GM13977 (cell line): ENCODE measurements around the gene KRTAP10-4.
"Not testable (repeated sequence)": the region's sequence is repeated elsewhere in the genome, so short reads cannot be mapped to it uniquely, and the experiment has no call there.

Experiments
- DNase-seq: peaks from one replicate; pipeline ENCODE4 v3.0.0; 2012; ENCODE audit warnings: low spot score
- CTCF ChIP-seq: IDR thresholded peaks from 2 replicates; pipeline ENCODE4 v1.5.1; 2012; ENCODE audit warnings: mild to moderate bottlenecking, control low read depth; ENCODE audit not compliant: insufficient read depth; ENCODE audit errors: extremely low read depth, missing control alignments
- in situ Hi-C: fragments of 300-500 bp; cut with MboI; formaldehyde crosslinking; loops from one replicate; pipeline ENCODE4 v1.12.0; 2022; ENCODE audit warnings: low sequenced_read_pairs, low pct_unique_long_range_greater_than_20kb, mixed read lengths, inconsistent platforms; ENCODE audit not compliant: unreplicated experiment

KRTAP10-4 gene

DNA sequence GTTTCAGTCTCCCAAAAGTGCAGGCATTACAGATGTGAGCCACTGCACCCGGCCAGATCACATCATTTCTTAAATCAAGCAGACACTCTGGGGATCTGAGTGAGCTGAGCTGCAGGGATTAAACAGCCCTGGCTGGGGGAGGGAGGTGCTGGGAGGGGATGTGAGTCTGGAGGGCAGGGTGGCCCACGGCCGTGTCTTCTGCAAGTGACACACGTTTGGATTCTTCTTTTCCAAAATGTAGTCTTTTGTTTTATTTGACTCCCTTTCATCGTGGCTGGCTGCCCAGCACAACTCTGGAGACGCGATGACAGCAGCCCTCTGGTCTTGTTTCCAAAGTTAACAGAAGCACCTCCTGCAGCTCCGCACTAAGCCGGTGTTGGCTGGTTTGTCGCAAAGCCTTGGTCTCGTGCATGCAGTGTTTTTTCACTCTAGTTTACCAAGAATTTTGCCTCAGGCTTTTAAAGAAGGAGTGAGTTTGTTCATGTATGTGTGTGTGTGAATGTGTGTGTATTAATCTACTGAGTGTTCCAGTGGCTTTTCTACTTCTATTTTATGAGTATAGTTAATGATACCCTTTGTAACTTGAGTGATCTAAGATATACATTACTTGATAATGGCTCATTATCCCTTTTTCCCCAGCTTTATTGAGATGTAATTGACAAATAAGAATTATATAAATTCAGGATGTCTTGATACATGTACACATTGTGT is 9.7 kb downstream of the KRTAP10-4 start:
- in situ Hi-C loops, result no loop called here
- DNase-seq, result no peak
- no peak for TF ChIP-seq CTCF

DNA sequence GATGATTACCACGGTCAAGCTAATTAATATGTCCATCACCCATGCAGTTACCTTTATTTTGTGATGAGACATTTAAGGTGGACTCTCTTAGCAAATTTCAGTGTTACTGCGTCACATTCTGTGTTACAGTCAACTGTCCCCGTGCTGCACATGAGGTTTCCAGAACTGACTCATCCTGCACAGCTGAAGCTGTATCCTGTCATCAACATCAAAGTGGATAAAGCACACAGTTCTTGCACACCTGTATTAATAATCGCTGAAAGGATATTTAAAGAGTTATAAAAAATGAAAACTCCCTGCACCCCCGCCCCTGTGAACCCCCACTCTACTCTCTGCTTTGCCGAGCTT is 10.2 kb downstream of the KRTAP10-4 start:
- in situ Hi-C loops, result no loop called here
- TF ChIP-seq CTCF, result no peak
- no peak for DNase-seq

- DNase-seq, result no peak
- in situ Hi-C loops, result no loop called here
- no peak for TF ChIP-seq CTCF
Measured at GRCh38 chr21:44585892-44586291, 12.4 kb downstream of the KRTAP10-4 start.

- no peak for TF ChIP-seq CTCF
- no peak for DNase-seq
- in situ Hi-C loops, result no loop called here
Measured at GRCh38 chr21:44589094-44589493, 15.6 kb downstream of the KRTAP10-4 start.

DNA sequence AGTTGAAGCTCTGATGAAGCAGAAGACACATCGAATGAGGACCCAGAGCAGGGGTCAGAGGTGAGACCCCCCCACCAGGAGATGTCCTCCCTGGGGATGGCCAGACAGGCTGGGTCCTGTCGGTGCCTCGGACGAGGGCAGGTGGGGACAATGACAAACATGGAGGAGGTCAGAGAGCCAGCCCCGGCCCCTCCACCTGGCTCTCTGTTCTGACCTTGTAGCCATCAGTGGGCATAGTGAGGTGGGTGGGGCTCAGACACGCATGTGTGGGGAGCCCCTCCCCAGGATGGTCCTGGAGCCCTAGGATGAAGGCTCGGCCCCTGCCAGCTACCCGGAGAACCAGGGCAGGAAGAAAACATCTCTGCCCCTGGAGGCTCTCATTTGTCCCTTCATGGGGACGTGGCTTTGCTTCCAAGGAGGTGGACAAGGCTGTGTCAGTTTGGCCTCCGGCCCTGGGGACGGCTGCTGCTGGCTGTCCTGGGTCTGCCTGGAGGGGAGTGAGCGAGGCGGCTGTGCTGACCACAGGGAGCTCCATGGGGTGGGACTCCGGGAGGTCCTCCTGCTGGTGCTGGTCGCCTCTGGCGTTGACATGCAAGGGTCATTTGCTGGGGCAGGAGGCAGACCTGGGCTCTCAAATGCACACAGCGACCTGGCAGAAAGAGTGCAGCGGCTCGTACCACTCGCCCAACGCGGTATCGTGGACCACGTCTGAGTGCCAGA is 16.2 kb downstream of the KRTAP10-4 start:
- in situ Hi-C loops, result no loop called here
- TF ChIP-seq CTCF, result no peak
- DNase-seq, result no peak

DNA sequence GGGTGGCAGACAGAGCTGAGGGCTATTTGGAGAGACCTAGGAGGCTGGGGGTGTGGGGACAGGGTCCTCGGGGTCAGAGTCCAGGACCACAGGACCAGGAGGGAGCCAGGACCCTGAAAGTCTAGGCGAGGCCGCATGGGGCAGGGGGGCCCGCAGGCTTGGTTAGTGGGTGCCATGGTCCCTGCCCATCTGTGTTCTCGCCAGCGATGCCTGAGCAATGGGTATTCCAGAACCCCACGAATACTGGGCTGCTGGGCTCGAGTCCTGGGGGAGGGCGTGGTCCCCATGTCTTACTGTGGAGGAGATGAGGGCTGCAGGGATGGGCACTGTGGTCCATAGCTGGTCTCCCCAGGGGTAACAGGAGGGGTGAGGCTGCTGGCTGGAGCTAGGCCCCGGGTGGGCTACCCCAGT is 16.8 kb downstream of the KRTAP10-4 start:
- DNase-seq, result no peak
- in situ Hi-C loops, result no loop called here
- no peak for TF ChIP-seq CTCF

DNA sequence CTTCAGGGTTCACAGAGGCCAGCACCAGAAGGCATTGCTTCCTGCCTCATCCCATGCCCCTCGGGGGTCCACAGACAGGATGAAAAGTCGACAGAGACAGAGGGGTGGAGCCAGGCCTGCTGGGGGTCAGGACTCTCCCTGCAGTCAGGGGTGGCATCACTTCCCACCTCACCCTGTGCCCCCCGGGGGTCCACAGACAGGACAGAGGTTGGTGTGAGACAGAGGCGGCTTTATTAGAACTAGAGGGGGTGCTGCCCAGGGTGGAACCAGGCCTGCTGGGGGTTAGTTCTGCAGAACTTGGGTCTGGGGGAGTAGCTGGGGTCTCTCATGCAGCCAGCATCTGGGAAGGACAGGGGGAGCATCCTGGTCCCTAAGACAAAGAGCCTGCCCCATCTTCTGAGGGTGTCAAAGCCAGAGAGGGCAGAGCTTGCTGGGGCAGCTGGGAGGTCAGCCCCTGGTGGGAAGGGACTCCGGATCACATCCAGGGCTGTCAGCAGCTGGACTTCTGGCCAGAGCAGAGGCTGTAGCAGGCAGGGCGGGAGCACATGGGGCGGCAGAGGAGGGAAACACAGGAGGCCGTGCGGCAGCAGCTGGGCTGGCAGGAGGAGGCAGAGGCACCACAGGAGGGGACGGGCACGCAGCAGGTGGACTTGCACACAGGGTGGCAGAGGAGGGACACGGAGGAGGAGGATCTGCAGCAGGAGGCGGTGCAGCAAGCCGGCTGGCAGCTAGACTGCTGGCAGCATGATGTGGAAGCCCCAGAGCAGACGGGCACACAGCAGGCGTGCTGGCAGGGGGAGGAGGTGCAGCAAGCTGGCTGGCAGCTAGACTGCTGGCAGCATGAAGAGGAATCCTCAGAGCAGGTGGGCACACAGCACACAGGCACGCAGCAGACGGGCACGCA is 17.6 kb downstream of the KRTAP10-4 start:
- in situ Hi-C loops, DNase-seq: not testable (repeated sequence)

DNA sequence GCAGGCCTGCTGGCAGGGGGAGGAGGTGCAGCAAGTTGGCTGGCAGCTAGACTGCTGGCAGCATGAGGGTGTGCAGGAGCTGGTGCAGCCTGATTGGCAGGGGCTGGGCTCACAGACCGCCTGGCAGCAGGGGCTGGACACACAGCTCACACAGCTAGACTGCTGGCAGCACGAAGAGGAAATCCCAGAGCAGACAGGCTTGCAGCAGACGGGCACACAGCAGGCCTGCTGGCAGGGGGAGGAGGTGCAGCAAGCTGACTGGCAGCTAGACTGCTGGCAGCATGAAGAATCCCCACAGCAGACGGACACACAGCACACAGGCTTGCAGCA is 18.2 kb downstream of the KRTAP10-4 start:
- DNase-seq, in situ Hi-C loops: not testable (repeated sequence)
